ENCODE measurements around the gene TTC23. TPM values are rescaled to one million over a fixed set of nuclear protein-coding genes. Genes with fewer than 3 reads are reported as not detected.

The TTC23 gene
- total RNA-seq, 1 donor from 2014 or later, result 25.0 TPM

DNA sequence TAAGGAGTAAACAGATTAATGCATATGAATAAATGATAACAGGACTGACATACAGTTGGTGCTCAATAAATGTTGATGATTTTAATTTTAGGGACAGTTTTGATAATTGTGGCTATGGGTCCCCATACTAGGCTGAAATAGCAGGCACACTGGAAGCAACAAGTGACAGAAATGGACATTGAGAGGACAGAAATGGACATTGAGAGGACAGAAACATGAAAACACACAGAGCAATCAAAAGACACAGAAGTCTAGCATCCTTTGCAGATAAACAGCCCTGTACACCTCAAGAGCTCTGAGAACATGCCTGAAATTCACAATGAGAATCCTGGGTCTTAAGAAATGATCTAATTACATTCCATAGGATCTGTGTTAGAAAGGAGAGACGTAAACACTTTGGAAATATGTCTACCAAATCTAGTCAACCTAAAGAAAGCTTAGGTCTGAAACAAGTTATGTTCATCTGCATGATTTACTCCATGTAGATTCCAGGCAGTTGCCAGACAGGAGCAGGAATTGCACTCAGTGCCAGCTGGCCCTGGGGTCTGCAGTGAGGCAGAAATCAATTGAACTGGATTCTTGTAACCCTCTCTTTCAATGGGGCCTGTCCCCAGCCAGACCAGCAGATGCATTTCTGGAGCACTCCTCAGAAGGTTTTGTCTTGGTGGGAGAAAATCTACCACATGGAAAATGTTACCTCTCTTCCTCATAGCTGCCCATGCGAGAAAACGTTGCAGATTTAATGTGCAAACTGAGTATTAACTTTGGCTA, 84.2 kb downstream of the TTC23 start:
- H3K9me3 Mint-ChIP-seq (ENCODE audit: low read depth), result no peaks in the 10 kb centered on the region
- peaks cover 22% of the 10 kb centered on the region for H3K36me3 Mint-ChIP-seq (ENCODE audit: low read depth)
- H3K4me3 Mint-ChIP-seq (ENCODE audit: unreplicated experiment), result no peak overlapping the region
- no peaks in the 10 kb centered on the region for H3K27me3 Mint-ChIP-seq (ENCODE audit: low read depth)
- H3K27ac Mint-ChIP-seq (ENCODE audit: unreplicated experiment), result no peak overlapping the region
- H3K4me1 Mint-ChIP-seq (ENCODE audit: low read depth), result peaks cover 17% of the 10 kb centered on the region
- DNase-seq (ENCODE audit: low spot score), result no peak
- no peak for TF ChIP-seq CTCF (IDR thresholded peaks at IDR 0.05)

- no peak overlapping the region for H3K4me3 Mint-ChIP-seq (ENCODE audit: unreplicated experiment)
- no peak for DNase-seq (ENCODE audit: low spot score)
- no peaks in the 10 kb centered on the region for H3K9me3 Mint-ChIP-seq (ENCODE audit: low read depth)
- H3K27ac Mint-ChIP-seq (ENCODE audit: unreplicated experiment), result no peak overlapping the region
- H3K36me3 Mint-ChIP-seq (ENCODE audit: low read depth), result peaks cover 30% of the 10 kb centered on the region
- H3K4me1 Mint-ChIP-seq (ENCODE audit: low read depth), result peaks cover 6% of the 10 kb centered on the region
- H3K27me3 Mint-ChIP-seq (ENCODE audit: low read depth), result no peaks in the 10 kb centered on the region
- no peak for TF ChIP-seq CTCF (IDR thresholded peaks at IDR 0.05)
Observed at GRCh38 chr15:99164119-99164518, 85.3 kb downstream of the TTC23 start.

GRCh38 chr15:99163271-99164062, 85.9 kb downstream of the TTC23 start:
- Mint-ChIP-seq H3K9me3 (ENCODE audit: low read depth) (no peaks in the 10 kb centered on the region), H3K36me3 (ENCODE audit: low read depth) (peaks cover 34% of the 10 kb centered on the region), H3K27ac (ENCODE audit: unreplicated experiment) (no peak overlapping the region), H3K27me3 (ENCODE audit: low read depth) (no peaks in the 10 kb centered on the region), H3K4me3 (ENCODE audit: unreplicated experiment) (no peak overlapping the region), H3K4me1 (ENCODE audit: low read depth) (peaks cover 6% of the 10 kb centered on the region)
- DNase-seq (ENCODE audit: low spot score), result no peak
- no peak for TF ChIP-seq CTCF (IDR thresholded peaks at IDR 0.05)

DNA sequence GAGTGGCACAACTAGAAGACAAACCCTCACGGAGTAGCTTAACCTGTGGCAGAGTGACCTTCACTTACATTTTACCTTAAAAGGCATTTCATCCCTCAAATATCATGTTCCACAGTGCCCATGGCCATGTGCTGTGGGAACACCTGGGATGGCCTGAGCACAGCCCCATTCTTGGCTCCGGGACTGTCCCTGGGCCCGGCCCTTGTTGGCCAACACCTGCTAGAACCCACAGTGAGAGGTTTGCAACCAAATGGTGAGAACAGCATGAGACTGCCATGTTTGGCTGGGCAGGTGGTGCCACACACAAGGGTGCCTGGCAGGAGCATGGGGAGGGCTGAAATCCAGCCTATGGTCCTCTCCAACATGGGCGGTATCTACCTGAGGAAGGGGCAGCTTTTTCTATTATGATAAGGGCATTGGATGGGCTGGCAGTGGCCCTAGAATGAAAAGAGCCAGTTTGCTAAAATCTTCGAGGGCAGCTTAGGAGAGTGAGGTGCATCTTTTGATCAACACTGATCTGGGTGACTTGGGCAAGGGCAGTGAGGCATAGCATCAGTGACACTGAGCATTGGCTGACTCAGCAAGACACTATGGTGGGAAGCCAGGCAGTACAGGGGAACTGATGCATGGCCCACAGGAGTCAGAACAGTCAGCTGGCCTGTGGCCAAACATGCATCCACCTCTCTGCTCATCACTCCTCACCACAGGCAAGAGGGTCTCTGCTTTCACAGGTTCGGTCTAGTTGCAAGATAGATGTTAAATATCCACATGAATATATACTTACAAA, 90.6 kb downstream of the TTC23 start:
- no peak for TF ChIP-seq CTCF (IDR thresholded peaks at IDR 0.05)
- H3K27me3 Mint-ChIP-seq (ENCODE audit: low read depth), result no peaks in the 10 kb centered on the region
- H3K4me1 Mint-ChIP-seq (ENCODE audit: low read depth), result peaks cover 33% of the 10 kb centered on the region
- no peaks in the 10 kb centered on the region for H3K9me3 Mint-ChIP-seq (ENCODE audit: low read depth)
- no peak overlapping the region for H3K27ac Mint-ChIP-seq (ENCODE audit: unreplicated experiment)
- H3K36me3 Mint-ChIP-seq (ENCODE audit: low read depth), result peaks cover 29% of the 10 kb centered on the region
- H3K4me3 Mint-ChIP-seq (ENCODE audit: unreplicated experiment), result no peak overlapping the region
- no peak for DNase-seq (ENCODE audit: low spot score)

DNA sequence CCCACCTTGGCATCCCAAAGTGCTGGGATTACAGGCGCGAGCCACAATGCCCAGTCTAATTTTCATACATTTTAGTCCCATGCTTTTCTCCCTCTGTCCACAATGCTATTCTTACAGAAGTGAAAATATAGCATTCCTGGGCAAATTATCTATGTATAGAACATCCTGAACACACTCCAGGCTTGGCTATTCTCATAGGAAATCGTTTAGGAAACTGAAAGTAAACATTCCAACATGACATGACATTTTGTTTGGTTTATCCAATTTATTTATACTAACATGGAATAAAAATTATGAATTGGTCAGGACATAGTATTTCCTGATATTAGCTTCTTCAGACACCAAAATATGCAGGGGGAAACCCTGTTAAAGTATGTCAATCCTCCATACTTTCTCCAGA, 91.9 kb downstream of the TTC23 start:
- H3K27ac Mint-ChIP-seq (ENCODE audit: unreplicated experiment), result peak overlapping the region; percentile 90
- peaks cover 33% of the 10 kb centered on the region for H3K4me1 Mint-ChIP-seq (ENCODE audit: low read depth)
- no peak for DNase-seq (ENCODE audit: low spot score)
- no peak overlapping the region for H3K4me3 Mint-ChIP-seq (ENCODE audit: unreplicated experiment)
- peaks cover 21% of the 10 kb centered on the region for H3K36me3 Mint-ChIP-seq (ENCODE audit: low read depth)
- TF ChIP-seq CTCF (IDR thresholded peaks at IDR 0.05), result no peak
- H3K9me3 Mint-ChIP-seq (ENCODE audit: low read depth), result no peaks in the 10 kb centered on the region
- H3K27me3 Mint-ChIP-seq (ENCODE audit: low read depth), result no peaks in the 10 kb centered on the region

All from chondrocyte (in vitro differentiated cells).